ENCODE measurements around the gene DEPP1.

DNA sequence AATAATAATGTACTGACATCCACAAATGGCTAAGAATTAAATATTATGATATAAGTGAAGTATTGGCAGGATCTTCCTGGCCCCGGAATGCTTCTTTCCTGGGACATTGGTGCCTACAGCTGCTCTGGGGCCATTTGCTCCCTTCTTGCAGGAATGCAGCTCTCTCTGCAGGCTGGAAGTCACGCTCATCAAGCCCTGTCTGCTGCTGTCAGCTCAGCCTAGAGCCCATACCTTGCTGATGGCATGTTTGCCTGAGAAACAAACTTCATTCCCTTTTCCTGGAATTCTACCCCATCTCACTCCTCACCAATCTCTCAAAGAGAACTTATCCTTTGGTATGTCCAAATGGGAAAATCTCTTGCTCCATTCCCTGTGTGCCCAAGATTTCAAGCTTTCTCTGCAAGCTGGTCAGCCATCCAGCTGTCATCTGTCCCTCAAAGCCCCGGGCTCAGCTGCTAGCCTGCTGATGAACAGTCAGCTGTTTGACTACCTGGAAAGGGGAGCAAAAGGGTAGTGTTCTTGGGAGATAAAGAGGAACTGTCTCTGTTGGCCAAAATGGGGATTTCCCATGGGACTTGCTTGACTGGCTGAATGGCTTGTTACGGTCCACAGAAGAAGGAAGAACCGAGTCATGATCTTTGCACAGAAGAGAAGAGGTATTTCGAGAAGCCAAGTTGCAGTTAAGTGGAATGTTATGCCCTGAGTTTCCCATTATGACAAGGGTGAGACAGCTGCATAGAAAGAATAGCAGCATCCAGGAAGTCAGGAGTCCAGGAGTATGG lies 31.0 kb downstream of the DEPP1 start:
- no peak for TF ChIP-seq GATA2 (IDR thresholded peaks at IDR 0.05; ENCODE audit: low read depth, low read length)
- no peak for TF ChIP-seq GATA3 (IDR thresholded peaks at IDR 0.05; ENCODE audit: low read depth, low read length)
